SH-SY5Y (cell line): ENCODE measurements around the gene NEDD4L.

Experiments used
- GATA2 ChIP-seq: IDR thresholded peaks from 2 replicates; pipeline ENCODE4 v1.6.1; 2011; ENCODE audit warnings: mild to moderate bottlenecking, low read depth, low read length
- GATA3 ChIP-seq: IDR thresholded peaks from 2 replicates; pipeline ENCODE4 v1.6.1; 2011; ENCODE audit warnings: low read depth, mild to moderate bottlenecking, low read length, moderate library complexity

DNA sequence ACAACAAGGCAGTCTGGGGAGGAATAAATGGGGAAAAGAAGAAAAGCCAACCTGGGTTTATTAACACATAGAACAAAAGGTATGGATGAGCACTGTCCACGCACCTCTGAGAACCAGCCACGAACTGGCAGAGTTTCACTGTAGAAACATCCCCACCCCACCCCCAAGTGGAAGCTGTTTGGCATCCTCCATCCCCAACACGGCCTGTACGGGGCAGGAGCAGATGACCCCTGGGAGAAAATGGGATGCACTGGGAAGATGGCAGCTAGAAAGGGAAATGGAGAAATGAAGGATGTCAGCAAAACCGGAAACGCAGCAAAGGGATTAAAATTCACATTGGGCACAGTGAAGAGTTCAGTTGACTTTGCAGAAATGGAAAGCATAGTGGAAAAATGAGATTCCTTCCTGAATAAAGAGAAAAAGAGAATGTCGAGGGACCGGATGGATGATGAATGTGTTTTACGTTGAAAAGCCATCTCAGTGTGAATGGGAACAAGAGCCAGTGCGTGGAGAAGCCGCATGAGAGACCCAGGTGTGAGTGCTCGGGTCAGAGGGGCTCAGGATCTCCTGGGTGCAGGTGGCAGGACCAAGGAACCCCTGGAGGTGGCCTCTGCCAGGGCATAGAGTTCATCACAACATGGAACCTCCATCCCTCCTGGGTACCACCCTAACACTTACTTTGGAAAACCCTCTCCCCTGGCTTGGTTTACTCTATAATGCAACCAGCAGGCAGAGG, 337.8 kb downstream of the NEDD4L start:
- TF ChIP-seq GATA2 (no peak), GATA3 (no peak)
